Activated CD4-positive, alpha-beta memory T cell treated with anti-CD3 and anti-CD28 coated beads, Interleukin-2, amount 10 ng/mL, durations not matched to agents 7 days and 5 days (primary cell): Measurements from ENCODE around the gene C16orf78. TPM values are rescaled to one million over a fixed set of nuclear protein-coding genes. Genes with fewer than 3 reads are reported as not detected.

Source experiments
- CTCF ChIA-PET: fragments of 350-600 bp; sonication (Branson Sonifier 250); formaldehyde crosslinking; loops from one replicate; lab custom pipeline; 2021; ENCODE audit warnings: antibody characterized with exemption, inconsistent platforms; lab: Charles Lee
- POLR2A ChIA-PET: fragments of 350-600 bp; sonication (Branson Sonifier 250); formaldehyde crosslinking; loops from one replicate; lab custom pipeline; 2021; ENCODE audit warnings: antibody characterized with exemption; lab: Charles Lee
- DNase-seq: peaks from one replicate; pipeline ENCODE4 v3.0.0-alpha.2; 2020
- H3K27ac Mint-ChIP-seq: one replicate; pipeline ENCODE4 v1.8.0; 2021; ENCODE audit warnings: mild to moderate bottlenecking, mixed read lengths
- H3K27me3 Mint-ChIP-seq: one replicate; pipeline ENCODE4 v1.8.0; 2021; ENCODE audit warnings: mixed read lengths
- H3K36me3 Mint-ChIP-seq: one replicate; pipeline ENCODE4 v1.8.0; 2021; ENCODE audit warnings: low read depth, mixed read lengths
- H3K4me1 Mint-ChIP-seq: one replicate; pipeline ENCODE4 v1.8.0; 2021; ENCODE audit warnings: mixed read lengths
- H3K4me3 Mint-ChIP-seq: one replicate; pipeline ENCODE4 v1.8.0; 2021; ENCODE audit warnings: mild to moderate bottlenecking, mixed read lengths
- H3K9me3 Mint-ChIP-seq: one replicate; pipeline ENCODE4 v1.8.0; 2021; ENCODE audit warnings: mixed read lengths
- total RNA-seq, 2 experiments: library from RNA; stranded (reverse); gene quantifications; one replicate each; pipeline ENCODE4 v1.2.3, GENCODE V29; 2021

Gene C16orf78
- not detected for total RNA-seq

GRCh38 chr16:49373504-49373903 lies at the start of gene C16orf78:
C16orf78 (plus strand) TSS chr16:49373804; CDS start chr16:49373940, 136 bp downstream.
- Mint-ChIP-seq H3K4me3 (no peak within 1 kb of the TSS), H3K9me3 (no peaks in the 10 kb centered on the region), H3K27me3 (no peaks in the 10 kb centered on the region), H3K36me3 (no peaks in the 10 kb centered on the region), H3K4me1 (no peaks in the 10 kb centered on the region), H3K27ac (no peak within 1 kb of the TSS)
- CTCF ChIA-PET: no interaction called here
- POLR2A ChIA-PET: no interaction called here
- no peak for DNase-seq

GRCh38 chr16:49324703-49325102 lies 48.9 kb upstream of the C16orf78 start:
- no peaks in the 10 kb centered on the region for H3K9me3 Mint-ChIP-seq
- H3K27ac Mint-ChIP-seq: no peak overlapping the region
- no peaks in the 10 kb centered on the region for H3K36me3 Mint-ChIP-seq
- DNase-seq: no peak
- H3K27me3 Mint-ChIP-seq: no peaks in the 10 kb centered on the region
- H3K4me1 Mint-ChIP-seq: no peaks in the 10 kb centered on the region
- CTCF ChIA-PET: no interaction called here
- no peak overlapping the region for H3K4me3 Mint-ChIP-seq
- POLR2A ChIA-PET: no interaction called here

- DNase-seq: no peak
- Mint-ChIP-seq H3K27ac (no peak overlapping the region), H3K27me3 (no peaks in the 10 kb centered on the region), H3K36me3 (no peaks in the 10 kb centered on the region), H3K9me3 (no peaks in the 10 kb centered on the region), H3K4me3 (no peak overlapping the region), H3K4me1 (no peaks in the 10 kb centered on the region)
- CTCF ChIA-PET: no interaction called here
- POLR2A ChIA-PET: no interaction called here
Observed at GRCh38 chr16:49327466-49327865, 46.1 kb upstream of the C16orf78 start.

GRCh38 chr16:49328325-49328724 lies 45.3 kb upstream of the C16orf78 start:
- Mint-ChIP-seq H3K4me1 (no peaks in the 10 kb centered on the region), H3K4me3 (no peak overlapping the region), H3K36me3 (no peaks in the 10 kb centered on the region), H3K9me3 (no peaks in the 10 kb centered on the region), H3K27me3 (no peaks in the 10 kb centered on the region), H3K27ac (no peak overlapping the region)
- ChIA-PET CTCF (no interaction called here), POLR2A (no interaction called here)
- no peak for DNase-seq

GRCh38 chr16:49330562-49331201 lies 42.9 kb upstream of the C16orf78 start:
- Mint-ChIP-seq H3K27ac (no peak overlapping the region), H3K36me3 (no peaks in the 10 kb centered on the region), H3K9me3 (no peaks in the 10 kb centered on the region), H3K4me1 (no peaks in the 10 kb centered on the region), H3K27me3 (no peaks in the 10 kb centered on the region), H3K4me3 (no peak overlapping the region)
- ChIA-PET CTCF (no interaction called here), POLR2A (no interaction called here)
- no peak for DNase-seq

- ChIA-PET CTCF (no interaction called here), POLR2A (no interaction called here)
- Mint-ChIP-seq H3K9me3 (no peaks in the 10 kb centered on the region), H3K27ac (no peak overlapping the region), H3K4me3 (no peak overlapping the region), H3K27me3 (no peaks in the 10 kb centered on the region), H3K36me3 (no peaks in the 10 kb centered on the region), H3K4me1 (no peaks in the 10 kb centered on the region)
- no peak for DNase-seq
Observed at GRCh38 chr16:49332589-49333258, 40.9 kb upstream of the C16orf78 start.

GRCh38 chr16:49333259-49333597 lies 40.4 kb upstream of the C16orf78 start:
- H3K36me3 Mint-ChIP-seq: no peaks in the 10 kb centered on the region
- ChIA-PET CTCF (no interaction called here), POLR2A (no interaction called here)
- no peaks in the 10 kb centered on the region for H3K9me3 Mint-ChIP-seq
- no peaks in the 10 kb centered on the region for H3K27me3 Mint-ChIP-seq
- DNase-seq: no peak
- H3K4me1 Mint-ChIP-seq: no peaks in the 10 kb centered on the region
- H3K27ac Mint-ChIP-seq: no peak overlapping the region
- H3K4me3 Mint-ChIP-seq: no peak overlapping the region

GRCh38 chr16:49335828-49336227 lies 37.8 kb upstream of the C16orf78 start:
- Mint-ChIP-seq H3K36me3 (no peaks in the 10 kb centered on the region), H3K27ac (no peak overlapping the region), H3K27me3 (peaks cover 2% of the 10 kb centered on the region), H3K9me3 (no peaks in the 10 kb centered on the region), H3K4me3 (no peak overlapping the region), H3K4me1 (no peaks in the 10 kb centered on the region)
- ChIA-PET POLR2A (no interaction called here), CTCF (no interaction called here)
- no peak for DNase-seq

- CTCF ChIA-PET: no interaction called here
- H3K4me3 Mint-ChIP-seq: no peak overlapping the region
- no peaks in the 10 kb centered on the region for H3K9me3 Mint-ChIP-seq
- no peaks in the 10 kb centered on the region for H3K4me1 Mint-ChIP-seq
- H3K36me3 Mint-ChIP-seq: no peaks in the 10 kb centered on the region
- no peak for DNase-seq
- POLR2A ChIA-PET: no interaction called here
- peaks cover 2% of the 10 kb centered on the region for H3K27me3 Mint-ChIP-seq
- H3K27ac Mint-ChIP-seq: no peak overlapping the region
Observed at GRCh38 chr16:49336581-49336980, 37.0 kb upstream of the C16orf78 start.

GRCh38 chr16:49337814-49338350 lies 35.7 kb upstream of the C16orf78 start:
- Mint-ChIP-seq H3K27ac (no peak overlapping the region), H3K9me3 (no peaks in the 10 kb centered on the region), H3K4me1 (no peaks in the 10 kb centered on the region), H3K36me3 (no peaks in the 10 kb centered on the region), H3K4me3 (no peak overlapping the region), H3K27me3 (peaks cover 2% of the 10 kb centered on the region)
- POLR2A ChIA-PET: no interaction called here
- DNase-seq: no peak
- CTCF ChIA-PET: no interaction called here

- ChIA-PET CTCF (no interaction called here), POLR2A (no interaction called here)
- no peaks in the 10 kb centered on the region for H3K36me3 Mint-ChIP-seq
- no peaks in the 10 kb centered on the region for H3K4me1 Mint-ChIP-seq
- H3K4me3 Mint-ChIP-seq: no peak overlapping the region
- no peaks in the 10 kb centered on the region for H3K9me3 Mint-ChIP-seq
- no peak overlapping the region for H3K27ac Mint-ChIP-seq
- no peak for DNase-seq
- H3K27me3 Mint-ChIP-seq: peaks cover 2% of the 10 kb centered on the region
Observed at GRCh38 chr16:49338611-49339265, 34.9 kb upstream of the C16orf78 start.

- H3K4me1 Mint-ChIP-seq: no peaks in the 10 kb centered on the region
- ChIA-PET POLR2A (no interaction called here), CTCF (no interaction called here)
- DNase-seq: no peak
- peaks cover 2% of the 10 kb centered on the region for H3K27me3 Mint-ChIP-seq
- H3K9me3 Mint-ChIP-seq: no peaks in the 10 kb centered on the region
- H3K4me3 Mint-ChIP-seq: no peak overlapping the region
- H3K27ac Mint-ChIP-seq: no peak overlapping the region
- no peaks in the 10 kb centered on the region for H3K36me3 Mint-ChIP-seq
Observed at GRCh38 chr16:49340466-49340865, 33.1 kb upstream of the C16orf78 start.

- peaks cover 2% of the 10 kb centered on the region for H3K27me3 Mint-ChIP-seq
- H3K36me3 Mint-ChIP-seq: no peaks in the 10 kb centered on the region
- no peak overlapping the region for H3K27ac Mint-ChIP-seq
- H3K4me1 Mint-ChIP-seq: no peaks in the 10 kb centered on the region
- no peaks in the 10 kb centered on the region for H3K9me3 Mint-ChIP-seq
- POLR2A ChIA-PET: no interaction called here
- DNase-seq: no peak
- CTCF ChIA-PET: no interaction called here
- H3K4me3 Mint-ChIP-seq: no peak overlapping the region
Observed at GRCh38 chr16:49341706-49342105, 31.9 kb upstream of the C16orf78 start.
